ENCODE data around the gene ENGASE.

The ENGASE gene

DNA sequence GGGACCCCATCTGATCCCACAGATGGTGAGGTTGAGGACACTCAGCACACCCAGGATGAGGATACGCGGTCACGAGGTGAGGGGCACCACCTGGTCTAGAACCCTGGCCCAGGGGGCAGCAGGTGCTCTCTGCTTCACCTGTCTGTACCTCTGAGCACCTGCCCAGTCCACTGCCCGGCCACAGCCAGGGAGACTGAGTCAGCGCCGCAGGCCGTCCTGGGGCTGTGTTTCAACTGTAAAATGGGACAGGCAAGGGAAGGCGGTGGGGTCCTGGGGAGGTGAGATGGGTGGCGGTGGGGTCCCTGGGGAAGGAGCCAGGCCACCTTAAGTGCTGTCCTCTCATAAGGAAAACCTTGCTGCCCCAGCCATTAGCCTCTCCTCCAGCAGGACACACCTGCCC, 60.4 kb downstream of the ENGASE start:
- no peak for DNase-seq (ENCODE audit: low read depth in 2 of 2, low spot score in 1 of 2)

DNA sequence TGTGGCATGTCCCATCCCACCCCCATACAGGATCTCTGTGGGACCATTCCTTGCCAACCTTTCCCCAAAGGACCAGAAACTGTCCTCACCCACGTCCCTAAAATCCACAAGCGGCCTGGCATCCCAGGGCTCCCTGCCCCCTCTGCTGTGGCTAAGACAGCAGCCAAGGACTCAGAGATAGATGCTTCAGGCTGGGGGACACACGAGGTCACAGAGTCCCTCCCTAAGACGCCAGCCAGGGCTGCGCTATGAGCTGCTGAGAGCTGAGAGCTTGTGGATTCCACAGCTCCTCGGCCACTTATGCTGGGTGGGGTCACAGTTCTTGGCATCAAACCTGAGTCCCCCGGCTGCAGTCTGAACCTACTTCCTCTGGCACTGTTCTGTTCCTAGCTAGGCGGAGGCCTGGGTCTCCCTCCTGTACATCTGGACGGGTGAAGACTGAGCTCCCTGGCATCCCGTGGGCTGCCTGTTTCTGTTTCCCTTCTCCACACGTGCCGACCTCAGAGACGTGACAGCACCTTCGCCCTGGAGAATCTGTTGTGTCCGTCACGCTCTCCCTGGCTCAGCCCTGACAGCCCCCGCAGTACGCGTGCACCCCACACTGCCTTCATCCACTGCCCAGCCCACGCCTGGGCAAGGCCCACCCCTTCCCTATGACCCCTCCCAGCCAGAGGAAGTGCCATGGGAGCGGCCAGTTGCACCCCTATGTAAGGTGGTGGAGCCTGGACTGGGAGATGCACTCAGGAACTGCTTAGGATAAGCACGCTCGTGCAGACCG, 61.2 kb downstream of the ENGASE start:
- no peak for DNase-seq (ENCODE audit: low read depth in 2 of 2, low spot score in 1 of 2)

Measured in stimulated activated CD8-positive, alpha-beta memory T cell treated with anti-CD3 and anti-CD28 coated beads, Interleukin-4, amount 100 ng/mL, for 4 hours (primary cell).